H9 (cell line): Measurements from ENCODE around the gene DDX49. TPM values are rescaled to one million over a fixed set of nuclear protein-coding genes. Genes with fewer than 3 reads are reported as not detected.

Experiments used
- DNase-seq: peaks from one replicate; pipeline ENCODE4 v3.0.0-alpha.2; 2017
- H2AFZ ChIP-seq: one replicate; pipeline ENCODE4 v1.6.1; 2013; ENCODE audit warnings: mild to moderate bottlenecking, low read length, control low read depth, moderate library complexity
- H2AK5ac ChIP-seq: 2 replicates; pipeline ENCODE4 v1.6.1; 2013; ENCODE audit warnings: low read length, control low read depth, mixed read lengths; ENCODE audit not compliant: insufficient read length
- H2BK120ac ChIP-seq: one replicate; pipeline ENCODE4 v1.6.1; 2013; ENCODE audit warnings: low read depth, mild to moderate bottlenecking, low read length, control low read depth, inconsistent platforms; ENCODE audit not compliant: poor library complexity, severe bottlenecking
- H2BK12ac ChIP-seq: 2 replicates; pipeline ENCODE4 v1.6.1; 2013; ENCODE audit warnings: low read length, control low read depth, mixed read lengths, low read depth; ENCODE audit not compliant: insufficient read length
- H2BK15ac ChIP-seq: 2 replicates; pipeline ENCODE4 v1.6.1; 2013; ENCODE audit warnings: low read depth, low read length, control low read depth
- H2BK20ac ChIP-seq: one replicate; pipeline ENCODE4 v1.6.1; 2013; ENCODE audit warnings: low read depth, mild to moderate bottlenecking, low read length, control low read depth, inconsistent platforms; ENCODE audit not compliant: poor library complexity, severe bottlenecking
- H2BK5ac ChIP-seq: 2 replicates; pipeline ENCODE4 v1.6.1; 2013; ENCODE audit warnings: low read length, control low read depth, mixed read lengths; ENCODE audit not compliant: insufficient read length
- H3K14ac ChIP-seq: 2 replicates; pipeline ENCODE4 v1.6.1; 2013; ENCODE audit warnings: low read length, control low read depth; ENCODE audit not compliant: insufficient read depth
- H3K18ac ChIP-seq: 2 replicates; pipeline ENCODE4 v1.6.1; 2013; ENCODE audit warnings: low read depth, mild to moderate bottlenecking, mixed read lengths, low read length, control low read depth; ENCODE audit not compliant: insufficient read length
- H3K23ac ChIP-seq: 2 replicates; pipeline ENCODE4 v1.6.1; 2013; ENCODE audit warnings: low read length, control low read depth, mixed read lengths, low read depth; ENCODE audit not compliant: insufficient read length
- H3K23me2 ChIP-seq: 2 replicates; pipeline ENCODE4 v1.6.1; 2013; ENCODE audit warnings: low read depth, mild to moderate bottlenecking, mixed read lengths, low read length, control low read depth; ENCODE audit not compliant: insufficient read length, poor library complexity, severe bottlenecking
- H3K27ac ChIP-seq: 2 replicates; pipeline ENCODE4 v1.5.1; 2013; ENCODE audit warnings: low read length, control low read depth, mixed read lengths, low read depth; ENCODE audit not compliant: insufficient read length
- H3K27me3 ChIP-seq: 2 replicates; pipeline ENCODE4 v1.6.1; 2013; ENCODE audit warnings: low read length, control low read depth, inconsistent platforms; ENCODE audit not compliant: insufficient read depth
- H3K4ac ChIP-seq: 2 replicates; pipeline ENCODE4 v1.6.1; 2013; ENCODE audit warnings: low read depth, mild to moderate bottlenecking, control low read depth, inconsistent platforms, low read length, moderate library complexity
- H3K4me1 ChIP-seq: 2 replicates; pipeline ENCODE4 v1.6.1; 2013; ENCODE audit warnings: low read length, control low read depth, inconsistent platforms; ENCODE audit not compliant: insufficient read depth
- H3K4me2 ChIP-seq: 2 replicates; pipeline ENCODE4 v1.6.1; 2013; ENCODE audit warnings: low read length, control low read depth, mixed read lengths; ENCODE audit not compliant: insufficient read length, insufficient read depth
- H3K56ac ChIP-seq: 2 replicates; pipeline ENCODE4 v1.6.1; 2013; ENCODE audit warnings: low read depth, mild to moderate bottlenecking, mixed read lengths, low read length, control low read depth; ENCODE audit not compliant: insufficient read length
- H3K79me1 ChIP-seq: 2 replicates; pipeline ENCODE4 v1.6.1; 2013; ENCODE audit warnings: low read depth, mild to moderate bottlenecking, moderate library complexity, low read length, control low read depth, inconsistent platforms; ENCODE audit not compliant: insufficient read depth, poor library complexity, severe bottlenecking
- H3K79me2 ChIP-seq: 2 replicates; pipeline ENCODE4 v1.6.1; 2013; ENCODE audit warnings: low read length, control low read depth, inconsistent platforms; ENCODE audit not compliant: insufficient read depth
- H3K9ac ChIP-seq: 2 replicates; pipeline ENCODE4 v1.6.1; 2013; ENCODE audit warnings: low read length, control low read depth, mixed read lengths; ENCODE audit not compliant: insufficient read length; ENCODE audit errors: extremely low read depth
- H3K9me3 ChIP-seq: one replicate; pipeline ENCODE4 v1.6.1; 2013; ENCODE audit warnings: low read depth, low read length, inconsistent platforms; ENCODE audit not compliant: control insufficient read depth
- H3T11ph ChIP-seq: one replicate; pipeline ENCODE4 v1.6.1; 2013; ENCODE audit warnings: mild to moderate bottlenecking, low read length, control low read depth, inconsistent platforms
- H4K20me1 ChIP-seq: one replicate; pipeline ENCODE4 v1.6.1; 2013; ENCODE audit not compliant: control insufficient read depth, insufficient read length, insufficient read depth
- H4K5ac ChIP-seq: 2 replicates; pipeline ENCODE4 v1.6.1; 2013; ENCODE audit warnings: low read depth, mild to moderate bottlenecking, mixed read lengths, low read length, control low read depth; ENCODE audit not compliant: insufficient read length
- H4K8ac ChIP-seq: replicated peaks from 2 replicates; pipeline ENCODE4 v1.6.1; 2013; ENCODE audit warnings: low read length, control low read depth, mixed read lengths, low read depth; ENCODE audit not compliant: insufficient read length
- H4K91ac ChIP-seq: 2 replicates; pipeline ENCODE4 v1.6.1; 2013; ENCODE audit warnings: low read depth, mild to moderate bottlenecking, moderate library complexity, mixed read lengths, low read length, control low read depth; ENCODE audit not compliant: insufficient read length
- H3K27ac Mint-ChIP-seq, 3 experiments: 2 replicates in 2 of 3; 3 replicates in 1 of 3; pipeline ENCODE4 v1.8.0; 2020 to 2021; ENCODE audit warnings: mixed read lengths in 3 of 3, mild to moderate bottlenecking in 1 of 3, moderate library complexity in 1 of 3
- H3K27me3 Mint-ChIP-seq: 2 replicates; pipeline ENCODE4 v1.8.0; 2021; ENCODE audit warnings: low read depth, mild to moderate bottlenecking, moderate library complexity, mixed read lengths
- H3K36me3 Mint-ChIP-seq, 3 experiments: 2 replicates in 2 of 3; 3 replicates in 1 of 3; pipeline ENCODE4 v1.8.0; 2020 to 2021; ENCODE audit warnings: low read depth in 3 of 3, mixed read lengths in 3 of 3; ENCODE audit not compliant: insufficient read depth in 1 of 3
- H3K4me1 Mint-ChIP-seq, 2 experiments: 2 replicates each; pipeline ENCODE4 v1.8.0; 2020; ENCODE audit warnings: mixed read lengths in 2 of 2
- H3K4me3 Mint-ChIP-seq, 2 experiments: 2 replicates in 1 of 2; 3 replicates in 1 of 2; pipeline ENCODE4 v1.8.0; 2020 to 2021; ENCODE audit warnings: mild to moderate bottlenecking in 2 of 2, mixed read lengths in 2 of 2, moderate library complexity in 1 of 2
- H3K9me3 Mint-ChIP-seq, 2 experiments: 2 replicates in 1 of 2; 3 replicates in 1 of 2; pipeline ENCODE4 v1.8.0; 2020; ENCODE audit warnings: mild to moderate bottlenecking in 2 of 2, mixed read lengths in 2 of 2, moderate library complexity in 1 of 2
- CTCF ChIP-seq: fragments of 200-600 bp; sonication (generic); conservative IDR thresholded peaks from 3 replicates; pipeline ENCODE4 v1.8.0; 2021; ENCODE audit warnings: antibody characterized with exemption, mild to moderate bottlenecking
- WGBS: extraction: QIAGEN DNeasy Blood & Tissue Kit; methylation state at CpG from one replicate; pipeline ENCODE4 v1.1.7; 2013; ENCODE audit warnings: missing lambda C conversion rate, low lambda C conversion rate, mixed read lengths; ENCODE audit not compliant: insufficient read length; ENCODE audit errors: extremely low coverage; 5-methylcytosine and 5-hydroxymethylcytosine counted together
- long read RNA-seq: library from polyadenylated mRNA; unstranded; transcript quantifications from one replicate; pipeline ENCODE4 v2.0.0, GENCODE V29; 2020
- total RNA-seq: library from RNA; stranded (reverse); gene quantifications from 2 replicates; pipeline ENCODE4 v1.2.1, GENCODE V29; 2021

DDX49 gene
- total RNA-seq = 52.3 and 52.4 TPM in 2 replicates
- long read RNA-seq, transcript DDX49-201 (13 exons, 1,830 nt) = major isoform, 223 of 304 reads
- long read RNA-seq, transcript DDX49-213 (13 exons, 1,691 nt) = minor isoform, 16 of 304 reads
- long read RNA-seq, transcript DDX49-214 (14 exons, 1,912 nt) = minor isoform, 11 of 304 reads
- long read RNA-seq, partial matches to known transcripts = 21 of 304 reads
- long read RNA-seq, other reads (novel, unspliced or antisense) = 33 of 304 reads

GRCh38 chr19:18919086-18919899, at the start of gene DDX49, which contains the start of gene COPE:
TSS of gene DDX49 (plus strand) at chr19:18919715. CDS start at chr19:18919742, 27 bp downstream.
TSS of gene COPE (minus strand) at chr19:18919387. CDS start at chr19:18919348, 39 bp downstream.
- H3K4me1 ChIP-seq = peaks cover 5% of the 10 kb centered on the region; the same call in 1 of the 2 replicates
- H2AFZ ChIP-seq = no peak within 1 kb of the TSS
- peak; percentile 99 for DNase-seq
- peak within 1 kb of the TSS; percentile 100 for H3K4me2 ChIP-seq
- H2AK5ac ChIP-seq = no peak within 1 kb of the TSS
- H2BK15ac ChIP-seq = no peak within 1 kb of the TSS
- H3K27ac ChIP-seq = no peak within 1 kb of the TSS
- H3K27me3 ChIP-seq = no peaks in the 10 kb centered on the region
- peaks cover 9% of the 10 kb centered on the region; the same call in 1 of the 2 replicates for H3K79me2 ChIP-seq
- peaks cover 7% of the 10 kb centered on the region for H3K79me1 ChIP-seq
- H3K23me2 ChIP-seq = peaks cover 13% of the 10 kb centered on the region
- no peak within 1 kb of the TSS for H3T11ph ChIP-seq
- H3K14ac ChIP-seq = peak within 1 kb of the TSS; percentile 72
- H3K18ac ChIP-seq = peak within 1 kb of the TSS; percentile 71
- no peak within 1 kb of the TSS for H3K56ac ChIP-seq
- no peaks in the 10 kb centered on the region for H3K9me3 ChIP-seq
- no peaks in the 10 kb centered on the region; a peak in 2 of 5 replicates for H3K9me3 Mint-ChIP-seq
- peaks cover 14 to 42% (median 28%) of the 10 kb centered on the region in 3 experiments; a peak in 6 of 7 replicates for H3K36me3 Mint-ChIP-seq
- H3K23ac ChIP-seq = no peak within 1 kb of the TSS
- H3K27me3 Mint-ChIP-seq = no peaks in the 10 kb centered on the region; the same call in none of the 2 replicates
- H3K9ac ChIP-seq = peak within 1 kb of the TSS; percentile 92
- H2BK5ac ChIP-seq = peak within 1 kb of the TSS; percentile 24
- no peak within 1 kb of the TSS for H2BK120ac ChIP-seq
- H4K91ac ChIP-seq = no peak within 1 kb of the TSS
- no peaks in the 10 kb centered on the region for H4K20me1 ChIP-seq
- no CpG with 5 or more reads among the region's 72 CpGs for WGBS
- no peak within 1 kb of the TSS for H4K5ac ChIP-seq
- no peak within 1 kb of the TSS for H3K4ac ChIP-seq
- H3K4me3 Mint-ChIP-seq = peak within 1 kb of the TSS; percentile 96 to 99
- no peak for TF ChIP-seq CTCF
- H4K8ac ChIP-seq = no peak within 1 kb of the TSS
- H3K27ac Mint-ChIP-seq = peak within 1 kb of the TSS; percentile 91 to 93 (median 91); a peak in 6 of 7 replicates
- H3K4me1 Mint-ChIP-seq = peaks cover 0 to 22% of the 10 kb centered on the region in 2 experiments
- H2BK12ac ChIP-seq = no peak within 1 kb of the TSS
- no peak within 1 kb of the TSS for H2BK20ac ChIP-seq
